Mammary epithelial cell (primary cell): ENCODE results near the gene GPBP1L1.

Source experiments
- CTCF ChIP-seq, 2 donors: IDR thresholded peaks in 1 of 2; conservative IDR thresholded peaks in 1 of 2; 2 replicates each; pipeline ENCODE4 v1.5.1; 2011 to 2012; ENCODE audit warnings: inconsistent platforms in 2 of 2, low read length in 2 of 2, mild to moderate bottlenecking in 2 of 2, control low read depth in 1 of 2, low read depth in 1 of 2; ENCODE audit not compliant: insufficient read depth in 1 of 2; ENCODE audit errors: extremely low read depth in 1 of 2
- EZH2 ChIP-seq: IDR thresholded peaks from 2 replicates; pipeline ENCODE4 v1.6.1; 2012; ENCODE audit warnings: low read length, inconsistent platforms, borderline replicate concordance

DNA sequence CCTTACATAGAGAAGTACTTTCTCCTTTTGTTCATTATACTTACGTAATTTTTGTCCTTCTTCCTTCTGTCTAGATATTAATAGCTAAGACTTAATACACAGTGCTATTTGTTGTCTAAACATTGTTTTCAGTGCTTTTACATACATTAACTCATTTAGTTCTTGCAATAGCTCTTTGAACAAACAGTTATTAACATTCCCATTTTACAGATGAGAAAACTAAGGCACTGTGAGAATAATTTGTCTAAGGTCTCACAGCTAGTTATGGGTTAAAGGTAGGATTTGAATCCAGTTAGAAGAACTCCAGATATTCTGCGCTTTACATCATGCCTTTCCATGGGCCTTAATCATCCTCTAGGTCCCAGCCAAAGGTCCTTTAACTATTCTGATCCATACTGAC lies 82.1 kb downstream of the GPBP1L1 start:
- no peak for TF ChIP-seq CTCF (conservative IDR thresholded peaks at IDR 0.05 in 1 of 2, IDR thresholded peaks at IDR 0.05 in 1 of 2; ENCODE audit: extremely low read depth in 1 of 2, insufficient read depth in 1 of 2, low read depth in 1 of 2, low read length in 2 of 2)
- no peak for TF ChIP-seq EZH2
